Nephron progenitor cell (in vitro differentiated cells): ENCODE results near the gene TMEM30A.
A peak's percentile ranks its signal among the peaks of the same experiment; 100 is the strongest.

Experiments
- DNase-seq: peaks from one replicate; pipeline ENCODE4 v3.0.0; 2021
- H3K27ac Mint-ChIP-seq: 2 replicates; pipeline ENCODE4 v1.8.0; 2021; ENCODE audit warnings: mild to moderate bottlenecking, moderate library complexity, mixed read lengths
- H3K27me3 Mint-ChIP-seq: 2 replicates; pipeline ENCODE4 v1.8.0; 2021; ENCODE audit warnings: mild to moderate bottlenecking, low read depth, mixed read lengths; ENCODE audit not compliant: poor library complexity
- H3K36me3 Mint-ChIP-seq: 2 replicates; pipeline ENCODE4 v1.8.0; 2021; ENCODE audit warnings: low read depth, mixed read lengths
- H3K4me1 Mint-ChIP-seq: 2 replicates; pipeline ENCODE4 v1.8.0; 2021; ENCODE audit warnings: mixed read lengths
- H3K4me3 Mint-ChIP-seq: 2 replicates; pipeline ENCODE4 v1.8.0; 2021; ENCODE audit warnings: mild to moderate bottlenecking, moderate library complexity, mixed read lengths
- H3K9me3 Mint-ChIP-seq: 2 replicates; pipeline ENCODE4 v1.8.0; 2021; ENCODE audit warnings: mild to moderate bottlenecking, moderate library complexity, mixed read lengths
- TF ChIP-seq, protein P1 (sequence below): fragments of 200-600 bp; sonication (generic); IDR thresholded peaks from 2 replicates; pipeline ENCODE4 v1.5.0; 2021; ENCODE audit warnings: antibody characterized with exemption

The TMEM30A gene

DNA sequence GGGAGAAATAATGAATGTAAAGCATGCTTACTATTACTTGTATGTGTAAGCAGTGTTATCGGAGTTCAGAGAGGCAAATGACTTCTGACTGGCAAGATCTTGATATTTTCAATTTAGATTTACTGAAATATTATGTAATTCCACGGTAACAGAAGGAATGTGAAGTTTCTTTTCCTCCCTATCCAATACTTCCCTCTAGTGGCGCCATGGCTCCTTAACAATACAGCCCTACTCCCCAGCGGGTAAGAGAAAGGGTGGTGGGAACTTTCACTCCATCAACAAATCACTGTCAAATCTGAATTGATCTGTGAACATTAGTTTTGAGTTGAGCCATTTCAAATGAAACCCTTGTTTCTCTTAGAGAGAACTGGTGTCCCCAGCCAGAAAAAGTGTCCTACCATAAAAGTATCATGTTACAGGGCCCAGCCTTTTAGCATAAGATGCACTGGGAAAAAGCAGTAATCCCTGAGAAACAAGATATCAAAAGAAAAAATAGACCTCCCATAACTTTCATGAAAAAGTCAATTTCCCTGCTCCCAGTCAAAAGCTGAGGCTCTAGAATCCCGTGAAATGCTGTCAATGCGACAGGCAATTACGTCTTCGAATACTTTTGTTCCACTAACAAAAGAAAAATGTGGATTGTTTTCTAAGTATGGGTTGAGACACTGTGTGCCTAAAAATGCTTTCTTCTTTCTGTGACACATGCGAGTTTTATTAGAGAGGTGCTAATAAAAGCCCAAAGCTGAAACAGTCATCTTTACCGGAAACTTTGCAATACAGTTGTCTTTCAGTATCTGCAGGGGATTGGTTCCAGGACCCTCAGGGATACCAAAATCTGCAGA lies 53.9 kb downstream of the TMEM30A start:
- peak overlapping the region; percentile 78 for H3K27ac Mint-ChIP-seq
- TF ChIP-seq, protein P1, sequence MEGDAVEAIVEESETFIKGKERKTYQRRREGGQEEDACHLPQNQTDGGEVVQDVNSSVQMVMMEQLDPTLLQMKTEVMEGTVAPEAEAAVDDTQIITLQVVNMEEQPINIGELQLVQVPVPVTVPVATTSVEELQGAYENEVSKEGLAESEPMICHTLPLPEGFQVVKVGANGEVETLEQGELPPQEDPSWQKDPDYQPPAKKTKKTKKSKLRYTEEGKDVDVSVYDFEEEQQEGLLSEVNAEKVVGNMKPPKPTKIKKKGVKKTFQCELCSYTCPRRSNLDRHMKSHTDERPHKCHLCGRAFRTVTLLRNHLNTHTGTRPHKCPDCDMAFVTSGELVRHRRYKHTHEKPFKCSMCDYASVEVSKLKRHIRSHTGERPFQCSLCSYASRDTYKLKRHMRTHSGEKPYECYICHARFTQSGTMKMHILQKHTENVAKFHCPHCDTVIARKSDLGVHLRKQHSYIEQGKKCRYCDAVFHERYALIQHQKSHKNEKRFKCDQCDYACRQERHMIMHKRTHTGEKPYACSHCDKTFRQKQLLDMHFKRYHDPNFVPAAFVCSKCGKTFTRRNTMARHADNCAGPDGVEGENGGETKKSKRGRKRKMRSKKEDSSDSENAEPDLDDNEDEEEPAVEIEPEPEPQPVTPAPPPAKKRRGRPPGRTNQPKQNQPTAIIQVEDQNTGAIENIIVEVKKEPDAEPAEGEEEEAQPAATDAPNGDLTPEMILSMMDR: peak; percentile 65
- peaks cover 11% of the 10 kb centered on the region for H3K9me3 Mint-ChIP-seq
- H3K4me3 Mint-ChIP-seq: no peak overlapping the region
- H3K36me3 Mint-ChIP-seq: peaks cover 4% of the 10 kb centered on the region
- H3K27me3 Mint-ChIP-seq: no peaks in the 10 kb centered on the region
- DNase-seq: peak; percentile 44
- peaks cover 45% of the 10 kb centered on the region for H3K4me1 Mint-ChIP-seq

DNA sequence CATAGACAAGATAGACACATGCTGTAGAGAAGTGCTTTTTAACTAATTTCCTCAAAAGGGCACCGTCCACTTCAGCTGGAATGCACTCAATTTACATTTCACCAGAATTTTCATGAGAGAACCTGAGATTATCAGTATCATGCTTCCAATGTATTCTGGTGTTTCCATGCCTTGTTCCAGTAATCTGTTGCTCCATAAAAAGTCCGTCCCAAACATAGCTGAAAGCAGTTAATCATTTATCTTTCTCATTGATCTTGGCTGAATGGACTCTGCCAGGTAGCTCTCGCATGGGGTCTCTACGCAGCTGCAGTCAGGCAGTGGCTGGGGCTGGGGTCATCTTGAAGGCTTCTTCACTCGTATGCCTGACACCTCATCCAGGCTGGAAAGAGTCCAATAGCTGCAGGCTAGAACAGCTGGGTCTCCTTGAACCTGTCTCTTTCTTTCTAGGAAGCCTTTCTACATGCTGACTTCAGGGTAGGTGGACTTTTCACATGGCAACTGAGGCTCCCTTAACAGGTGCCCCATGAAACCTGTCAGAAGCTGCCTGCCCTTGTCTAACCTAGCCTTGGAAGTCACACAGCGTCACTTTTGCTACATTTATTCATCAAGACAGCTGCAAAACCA lies 60.2 kb downstream of the TMEM30A start:
- Mint-ChIP-seq H3K4me1 (peaks cover 19% of the 10 kb centered on the region), H3K27ac (no peak overlapping the region), H3K27me3 (peaks cover 4% of the 10 kb centered on the region), H3K4me3 (no peak overlapping the region), H3K36me3 (peaks cover 4% of the 10 kb centered on the region), H3K9me3 (peaks cover 11% of the 10 kb centered on the region)
- TF ChIP-seq, protein P1: no peak
- no peak for DNase-seq

DNA sequence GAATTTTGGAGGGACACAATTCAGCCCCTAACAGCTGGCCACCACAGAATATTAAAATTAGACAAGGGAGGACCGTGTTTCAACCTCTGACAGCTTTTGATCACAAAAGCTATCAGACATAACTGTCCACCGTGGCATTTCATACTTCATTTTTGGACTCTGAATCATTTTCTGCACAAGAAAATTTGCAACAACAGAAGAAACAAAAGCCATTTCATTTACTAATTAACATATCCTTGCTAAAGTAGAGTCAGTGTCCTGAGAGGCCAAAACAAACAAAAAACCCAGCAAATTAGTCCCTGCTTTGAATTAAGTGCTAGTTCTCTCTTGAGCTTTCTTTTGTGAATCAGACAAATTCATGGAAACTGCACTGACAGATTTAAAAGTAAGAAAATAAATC lies 61.2 kb downstream of the TMEM30A start:
- Mint-ChIP-seq H3K9me3 (peaks cover 11% of the 10 kb centered on the region), H3K27ac (no peak overlapping the region), H3K4me1 (peaks cover 12% of the 10 kb centered on the region), H3K36me3 (peaks cover 4% of the 10 kb centered on the region), H3K27me3 (peaks cover 4% of the 10 kb centered on the region), H3K4me3 (no peak overlapping the region)
- TF ChIP-seq, protein P1: no peak
- no peak for DNase-seq

DNA sequence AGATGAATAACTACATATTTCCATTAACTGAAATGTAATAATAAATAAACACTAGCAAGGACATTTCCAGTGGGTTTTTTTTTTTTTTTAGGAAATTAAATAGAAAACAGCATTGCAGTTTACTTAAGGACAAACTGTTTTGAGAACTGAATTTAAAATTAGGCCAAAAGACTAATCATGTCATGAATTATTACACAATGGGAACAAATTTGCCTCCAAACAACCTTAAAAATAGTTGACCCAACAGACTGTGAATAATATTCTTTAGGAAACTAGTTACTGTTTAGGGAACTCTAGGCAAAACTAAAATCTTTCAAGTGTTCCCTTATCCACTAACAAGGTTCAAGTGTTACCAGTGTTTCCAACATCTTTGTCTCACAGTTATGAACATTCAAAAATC lies 62.3 kb downstream of the TMEM30A start:
- Mint-ChIP-seq H3K36me3 (peaks cover 2% of the 10 kb centered on the region), H3K27me3 (peaks cover 4% of the 10 kb centered on the region), H3K4me1 (peaks cover 12% of the 10 kb centered on the region), H3K4me3 (no peak overlapping the region), H3K27ac (peak overlapping the region; percentile 4), H3K9me3 (peaks cover 3% of the 10 kb centered on the region)
- TF ChIP-seq, protein P1: no peak
- DNase-seq: no peak

DNA sequence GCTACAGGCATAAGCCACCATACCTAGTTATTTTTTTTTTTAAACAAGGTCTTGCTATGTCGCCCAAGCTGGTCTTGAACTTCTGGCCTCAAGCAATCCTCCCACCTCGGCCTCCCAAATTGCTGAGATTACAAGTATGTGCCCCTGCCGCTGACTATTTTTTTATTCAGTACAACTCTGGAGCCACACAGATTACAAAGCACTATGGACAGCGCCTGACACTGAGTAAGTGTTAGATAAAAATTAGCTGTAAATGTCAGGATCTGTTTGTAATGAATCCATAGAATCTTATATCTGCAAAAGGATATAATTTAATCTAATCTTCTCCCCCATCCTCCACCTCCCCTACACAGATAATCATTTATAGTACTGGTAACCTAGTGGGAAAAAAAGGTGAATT lies 63.5 kb downstream of the TMEM30A start:
- Mint-ChIP-seq H3K9me3 (no peaks in the 10 kb centered on the region), H3K4me3 (no peak overlapping the region), H3K27me3 (peaks cover 4% of the 10 kb centered on the region), H3K36me3 (no peaks in the 10 kb centered on the region), H3K27ac (no peak overlapping the region), H3K4me1 (peaks cover 12% of the 10 kb centered on the region)
- TF ChIP-seq, protein P1: no peak
- no peak for DNase-seq
